Fibroblast of upper back skin (primary cell): ENCODE data around the gene IFNA1.
A peak's percentile ranks its signal among the peaks of the same experiment; 100 is the strongest.
"Not testable (repeated sequence)": the region's sequence is repeated elsewhere in the genome, so short reads cannot be mapped to it uniquely, and the experiment has no call there.

ENCODE experiments used
- DNase-seq: peaks from one replicate; pipeline ENCODE4 v3.0.0-alpha.2; 2013

The IFNA1 gene

GRCh38 chr9:21440139-21440538 lies at the start of gene IFNA1:
Gene IFNA1 (plus strand): TSS chr9:21440439. CDS start chr9:21440508, 69 bp downstream.
- no peak for DNase-seq

GRCh38 chr9:21392270-21392669 lies 48.0 kb upstream of the IFNA1 start:
- no peak for DNase-seq

GRCh38 chr9:21395778-21396717 lies 44.2 kb upstream of the IFNA1 start:
- no peak for DNase-seq

- DNase-seq, result no peak
Observed at GRCh38 chr9:21398955-21399489, 41.2 kb upstream of the IFNA1 start.

- no peak for DNase-seq
Observed at GRCh38 chr9:21399956-21400355, 40.3 kb upstream of the IFNA1 start.

GRCh38 chr9:21402386-21403251 lies 37.6 kb upstream of the IFNA1 start:
- DNase-seq, result no peak

GRCh38 chr9:21404146-21404545 lies 36.1 kb upstream of the IFNA1 start:
- DNase-seq, result no peak

GRCh38 chr9:21408817-21409216 lies 31.4 kb upstream of the IFNA1 start, which contains the start of gene IFNA8:
Gene IFNA8 (plus strand): TSS chr9:21409117. CDS start chr9:21409177, 60 bp downstream.
- no peak for DNase-seq

- DNase-seq, result no peak
Observed at GRCh38 chr9:21412107-21412506, 28.1 kb upstream of the IFNA1 start.

- DNase-seq, result no peak
Observed at GRCh38 chr9:21413151-21413550, 27.1 kb upstream of the IFNA1 start.

GRCh38 chr9:21413624-21414023 lies 26.6 kb upstream of the IFNA1 start:
- DNase-seq, result no peak

GRCh38 chr9:21414220-21414940 lies 25.9 kb upstream of the IFNA1 start:
- DNase-seq, result no peak

GRCh38 chr9:21415493-21416267 lies 24.6 kb upstream of the IFNA1 start:
- peak; percentile 20 for DNase-seq

GRCh38 chr9:21428235-21428634 lies 12.0 kb upstream of the IFNA1 start:
- no peak for DNase-seq

- no peak for DNase-seq
Observed at GRCh38 chr9:21429191-21429590, 11.0 kb upstream of the IFNA1 start.

GRCh38 chr9:21432672-21433425 lies 7.4 kb upstream of the IFNA1 start:
- DNase-seq, result no peak

GRCh38 chr9:21434202-21435014 lies 5.8 kb upstream of the IFNA1 start:
- peak; percentile 73 for DNase-seq

GRCh38 chr9:21435015-21435383 lies 5.2 kb upstream of the IFNA1 start:
- not testable (repeated sequence) for DNase-seq

- no peak for DNase-seq
Observed at GRCh38 chr9:21443849-21444625, 3.8 kb downstream of the IFNA1 start.
